Esophagus squamous epithelium (tissue), 4 donors: Measurements from ENCODE around the gene CHGA.

Experiments used
- POLR2A ChIP-seq, 4 donors: fragments of 450-650 bp; IDR thresholded peaks; one replicate each; pipeline ENCODE4 v1.6.1; 2017; ENCODE audit warnings: antibody characterized with exemption in 4 of 4, mild to moderate bottlenecking in 4 of 4, moderate library complexity in 3 of 4
- TF ChIP-seq, protein P1 (sequence below), 6 experiments: fragments of 450-650 bp in 4 of 6; fragments of 200-600 bp in 2 of 6; sonication (generic) in 2 of 6; IDR thresholded peaks; one replicate each; pipeline ENCODE4 v1.5.1; 2016 to 2019; ENCODE audit warnings: antibody characterized with exemption in 6 of 6, mild to moderate bottlenecking in 4 of 6, moderate library complexity in 4 of 6

GRCh38 chr14:92900660-92901059, 22.3 kb upstream of the CHGA start:
- TF ChIP-seq POLR2A (IDR thresholded peaks at IDR 0.05) = no peak
- TF ChIP-seq, protein P1, sequence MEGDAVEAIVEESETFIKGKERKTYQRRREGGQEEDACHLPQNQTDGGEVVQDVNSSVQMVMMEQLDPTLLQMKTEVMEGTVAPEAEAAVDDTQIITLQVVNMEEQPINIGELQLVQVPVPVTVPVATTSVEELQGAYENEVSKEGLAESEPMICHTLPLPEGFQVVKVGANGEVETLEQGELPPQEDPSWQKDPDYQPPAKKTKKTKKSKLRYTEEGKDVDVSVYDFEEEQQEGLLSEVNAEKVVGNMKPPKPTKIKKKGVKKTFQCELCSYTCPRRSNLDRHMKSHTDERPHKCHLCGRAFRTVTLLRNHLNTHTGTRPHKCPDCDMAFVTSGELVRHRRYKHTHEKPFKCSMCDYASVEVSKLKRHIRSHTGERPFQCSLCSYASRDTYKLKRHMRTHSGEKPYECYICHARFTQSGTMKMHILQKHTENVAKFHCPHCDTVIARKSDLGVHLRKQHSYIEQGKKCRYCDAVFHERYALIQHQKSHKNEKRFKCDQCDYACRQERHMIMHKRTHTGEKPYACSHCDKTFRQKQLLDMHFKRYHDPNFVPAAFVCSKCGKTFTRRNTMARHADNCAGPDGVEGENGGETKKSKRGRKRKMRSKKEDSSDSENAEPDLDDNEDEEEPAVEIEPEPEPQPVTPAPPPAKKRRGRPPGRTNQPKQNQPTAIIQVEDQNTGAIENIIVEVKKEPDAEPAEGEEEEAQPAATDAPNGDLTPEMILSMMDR (IDR thresholded peaks at IDR 0.05) = no peak
